A673 (cell line): Measurements from ENCODE around the gene COL16A1.

Experiments used
- CTCF ChIP-seq: fragments of 300-800, 200-600 bp; sonication (generic); conservative IDR thresholded peaks from 2 replicates; pipeline ENCODE4 v1.5.1; 2017; ENCODE audit warnings: low read depth, mild to moderate bottlenecking, antibody characterized with exemption, low read length, moderate library complexity, mixed read lengths
- EZH2 ChIP-seq: fragments of 200-600 bp; sonication (generic); IDR thresholded peaks from 2 replicates; pipeline ENCODE4 v1.6.1; 2017; ENCODE audit warnings: borderline replicate concordance, low read depth, mild to moderate bottlenecking, mixed read lengths, antibody characterized with exemption, low read length; ENCODE audit not compliant: poor library complexity, severe bottlenecking

- TF ChIP-seq CTCF: no peak
- TF ChIP-seq EZH2: no peak
Measured at GRCh38 chr1:31642897-31643296, 60.9 kb downstream of the COL16A1 start.
